Osteoblast (primary cell): ENCODE measurements around the gene COL17A1. TPM values are rescaled to one million over a fixed set of nuclear protein-coding genes. Genes with fewer than 3 reads are reported as not detected.

ENCODE experiments used
- DNase-seq: peaks from one replicate; pipeline ENCODE4 v3.0.0; 2011; ENCODE audit warnings: low spot score, mixed read lengths; ENCODE audit not compliant: insufficient read length; ENCODE audit errors: missing footprints
- H2AFZ ChIP-seq: 2 replicates; pipeline ENCODE4 v1.6.0; 2011; ENCODE audit warnings: mild to moderate bottlenecking, low read length
- H3K27ac ChIP-seq: 2 replicates; pipeline ENCODE4 v1.5.1; 2011; ENCODE audit warnings: mild to moderate bottlenecking, low read depth, low read length, moderate library complexity
- H3K27me3 ChIP-seq: 2 replicates; pipeline ENCODE4 v1.6.0; 2012; ENCODE audit warnings: mild to moderate bottlenecking, control low read depth, inconsistent platforms, low read length, moderate library complexity; ENCODE audit not compliant: insufficient read depth
- H3K36me3 ChIP-seq: 2 replicates; pipeline ENCODE4 v1.5.1; 2011; ENCODE audit warnings: mild to moderate bottlenecking, low read length, control low read depth, moderate library complexity; ENCODE audit not compliant: insufficient read depth
- H3K4me1 ChIP-seq: 2 replicates; pipeline ENCODE4 v1.5.1; 2011; ENCODE audit warnings: mild to moderate bottlenecking, low read length, control low read depth, moderate library complexity; ENCODE audit not compliant: insufficient read depth
- H3K4me2 ChIP-seq: 2 replicates; pipeline ENCODE4 v1.6.0; 2011; ENCODE audit warnings: mild to moderate bottlenecking, low read length; ENCODE audit not compliant: insufficient read depth
- H3K4me3 ChIP-seq: fragments of 200-600 bp; sonication (generic); 3 replicates; pipeline ENCODE4 v1.5.1; 2012; ENCODE audit warnings: mild to moderate bottlenecking, low read length, inconsistent platforms; ENCODE audit not compliant: insufficient read depth
- H3K79me2 ChIP-seq: 2 replicates; pipeline ENCODE4 v1.6.0; 2012; ENCODE audit warnings: mild to moderate bottlenecking, low read length, control low read depth, inconsistent platforms; ENCODE audit not compliant: insufficient read depth
- H3K9me3 ChIP-seq: 2 replicates; pipeline ENCODE4 v1.5.1; 2011; ENCODE audit warnings: low read depth, low read length, control low read depth
- H4K20me1 ChIP-seq: 2 replicates; pipeline ENCODE4 v1.6.0; 2012; ENCODE audit warnings: mild to moderate bottlenecking, low read length, control low read depth; ENCODE audit not compliant: insufficient read depth
- CTCF ChIP-seq: IDR thresholded peaks from 2 replicates; pipeline ENCODE4 v1.5.1; 2011; ENCODE audit warnings: mild to moderate bottlenecking, low read depth, low read length, moderate library complexity; ENCODE audit errors: extremely low read depth
- total RNA-seq: library from RNA; depleted of rRNA; stranded (reverse); fragments of >200 nt; gene quantifications from 2 replicates; pipeline ENCODE4 v1.2.3, GENCODE V29; 2012

COL17A1 gene
- total RNA-seq, 1 donor = under 0.01 TPM

GRCh38 chr10:104103956-104104355 is 18.3 kb upstream of the COL17A1 start:
- no peaks in the 10 kb centered on the region for H3K9me3 ChIP-seq
- H4K20me1 ChIP-seq = no peaks in the 10 kb centered on the region
- TF ChIP-seq CTCF = no peak

GRCh38 chr10:104101902-104102301 is 16.2 kb upstream of the COL17A1 start:
- no peaks in the 10 kb centered on the region for H3K36me3 ChIP-seq
- H3K4me2 ChIP-seq = no peak overlapping the region
- peaks cover 12% of the 10 kb centered on the region for H3K4me1 ChIP-seq
- TF ChIP-seq CTCF = no peak
- H3K4me3 ChIP-seq = no peak overlapping the region
- no peaks in the 10 kb centered on the region for H3K9me3 ChIP-seq
- DNase-seq = no peak
- H3K27ac ChIP-seq = no peak overlapping the region
- no peak overlapping the region for H2AFZ ChIP-seq
- H3K79me2 ChIP-seq = no peaks in the 10 kb centered on the region
- no peaks in the 10 kb centered on the region for H4K20me1 ChIP-seq
- H3K27me3 ChIP-seq = no peaks in the 10 kb centered on the region

More at GRCh38 chr10:104103956-104104355, 18.3 kb upstream of the COL17A1 start:
- no peaks in the 10 kb centered on the region for H3K79me2 ChIP-seq
- H2AFZ ChIP-seq = no peak overlapping the region
- no peaks in the 10 kb centered on the region for H3K36me3 ChIP-seq
- H3K4me3 ChIP-seq = no peak overlapping the region
- H3K4me2 ChIP-seq = no peak overlapping the region
- no peak for DNase-seq
- no peak overlapping the region for H3K27ac ChIP-seq
- no peaks in the 10 kb centered on the region for H3K27me3 ChIP-seq
- peaks cover 4% of the 10 kb centered on the region for H3K4me1 ChIP-seq

- Histone ChIP-seq H3K9me3 (no peaks in the 10 kb centered on the region), H2AFZ (no peak overlapping the region), H4K20me1 (no peaks in the 10 kb centered on the region), H3K4me2 (no peak overlapping the region), H3K4me1 (peaks cover 12% of the 10 kb centered on the region), H3K79me2 (no peaks in the 10 kb centered on the region), H3K27ac (no peak overlapping the region), H3K4me3 (no peak overlapping the region), H3K36me3 (no peaks in the 10 kb centered on the region), H3K27me3 (no peaks in the 10 kb centered on the region)
- DNase-seq = no peak
- TF ChIP-seq CTCF = no peak
Observed at GRCh38 chr10:104100795-104101194, 15.1 kb upstream of the COL17A1 start.

GRCh38 chr10:104099941-104100340 is 14.3 kb upstream of the COL17A1 start:
- Histone ChIP-seq H3K36me3 (no peaks in the 10 kb centered on the region), H3K4me1 (peaks cover 12% of the 10 kb centered on the region), H3K27me3 (no peaks in the 10 kb centered on the region), H2AFZ (no peak overlapping the region), H3K79me2 (no peaks in the 10 kb centered on the region), H3K4me2 (no peak overlapping the region), H4K20me1 (no peaks in the 10 kb centered on the region), H3K9me3 (no peaks in the 10 kb centered on the region), H3K4me3 (no peak overlapping the region), H3K27ac (no peak overlapping the region)
- TF ChIP-seq CTCF = no peak
- DNase-seq = no peak
